Skin of body (tissue), 2 donors: Measurements from ENCODE around the gene TRIM58. TPM values are rescaled to one million over a fixed set of nuclear protein-coding genes. Genes with fewer than 3 reads are reported as not detected.

Experiments
- DNase-seq: peaks from one replicate; lab custom pipeline; 2025; lab: John Stamatoyannopoulos, UW
- total RNA-seq: library from RNA; depleted of rRNA; stranded (reverse); fragments of >200 nt; gene quantifications from one replicate; pipeline ENCODE4 v1.2.3, GENCODE V29; 2014

TRIM58 gene
- total RNA-seq, 1 donor from 2014 or later, result 7.7 TPM

DNA sequence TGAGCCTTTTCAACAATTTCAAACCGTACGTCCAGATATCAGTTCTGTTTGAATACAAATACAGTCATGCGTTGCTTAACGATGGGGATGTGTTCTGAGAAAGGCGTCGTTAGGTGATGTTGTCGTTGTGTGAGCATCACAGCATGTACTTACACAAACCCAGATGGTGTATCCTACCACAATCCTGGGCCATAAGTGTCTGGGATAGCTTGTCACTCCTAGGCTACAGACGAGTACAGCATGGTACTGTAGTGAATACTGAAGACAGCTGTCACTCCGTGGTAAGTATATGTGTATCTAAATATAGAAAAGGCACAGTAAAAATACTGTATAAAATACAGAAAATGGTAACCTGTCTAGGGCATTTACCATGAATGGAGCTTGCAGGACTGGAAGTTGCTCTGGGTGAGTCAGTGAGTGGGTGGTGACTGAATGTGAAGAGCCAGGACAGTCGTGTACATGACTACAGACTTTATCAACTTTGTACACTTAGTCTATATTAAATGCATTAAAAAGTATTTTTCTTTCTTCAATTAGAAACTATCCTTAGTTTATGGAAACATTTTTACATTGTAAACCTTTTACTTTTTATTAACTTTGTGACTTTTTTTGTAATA lies 27.9 kb downstream of the TRIM58 start:
- DNase-seq, result no peak

DNA sequence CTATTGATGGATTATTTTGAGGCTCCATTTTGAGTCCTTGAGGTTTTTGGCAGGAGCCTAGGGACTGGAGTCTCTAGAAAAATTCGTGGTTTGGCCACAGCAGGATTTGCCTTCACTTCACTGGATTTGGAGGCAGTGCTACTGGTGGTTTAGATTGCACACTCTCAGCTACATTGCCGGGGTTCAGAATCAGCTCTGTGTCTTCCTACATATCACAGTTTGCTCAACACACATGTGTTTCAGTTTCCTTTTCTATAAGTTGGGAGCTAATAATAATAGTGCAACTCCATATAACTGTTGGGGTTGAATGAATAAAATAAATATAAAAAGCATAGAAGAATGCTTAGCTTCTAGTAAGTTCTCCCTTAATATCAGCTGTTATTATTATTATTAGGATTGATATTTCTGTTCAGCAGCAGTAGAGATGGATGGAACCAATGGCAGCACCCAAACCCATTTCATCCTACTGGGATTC lies 38.2 kb downstream of the TRIM58 start, which contains the start of gene OR2W3:
TSS of gene OR2W3 (plus strand) at position 425 of the 475 bp plus-strand sequence. CDS start at position 425, 0 bp downstream.
- DNase-seq, result no peak

- DNase-seq, result no peak
Observed at GRCh38 chr1:247895976-247896375, 39.0 kb downstream of the TRIM58 start.

DNA sequence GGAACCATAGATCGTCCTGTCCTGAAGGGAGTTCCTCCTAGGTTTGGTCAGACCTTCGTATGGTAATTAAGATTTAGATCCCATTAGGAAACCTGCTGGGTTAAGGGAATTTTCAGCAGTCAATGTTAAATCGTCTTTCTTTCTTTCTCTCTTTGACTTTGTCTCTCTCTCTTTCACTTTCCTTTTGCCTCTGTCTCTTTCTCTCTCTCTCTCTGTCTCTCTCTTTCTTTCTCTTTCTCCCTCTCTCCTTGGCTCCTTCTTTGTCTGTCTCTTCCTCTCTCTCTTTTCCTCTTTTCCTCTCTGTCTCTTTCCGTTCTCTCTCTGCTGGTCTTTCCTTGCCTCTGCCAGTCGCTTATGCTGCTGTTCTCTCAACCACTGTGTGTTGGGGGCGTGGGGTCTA lies 47.1 kb downstream of the TRIM58 start:
- no peak for DNase-seq

DNA sequence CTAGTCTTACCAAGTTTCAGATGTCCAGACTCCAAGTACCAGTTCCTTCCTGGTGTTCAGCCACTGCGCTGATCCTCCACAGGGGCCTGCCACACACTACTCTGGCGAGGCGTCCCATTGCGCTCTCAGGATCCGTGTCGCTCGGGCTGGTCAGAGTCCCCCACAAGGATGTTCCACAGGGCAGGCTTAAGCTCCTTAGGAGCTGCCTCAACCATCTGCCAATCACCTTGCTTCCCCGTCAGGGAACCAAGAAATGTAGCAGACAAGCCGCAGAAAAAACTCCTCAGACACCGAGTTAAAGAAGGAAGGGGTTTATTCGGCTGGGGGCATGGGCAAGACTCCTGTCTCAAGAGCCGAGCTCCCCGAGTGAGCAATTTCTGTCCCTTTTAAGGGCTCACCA lies 48.2 kb downstream of the TRIM58 start:
- DNase-seq, result no peak

GRCh38 chr1:247905910-247906503 lies 49.0 kb downstream of the TRIM58 start:
- no peak for DNase-seq

GRCh38 chr1:247906504-247907047 lies 49.6 kb downstream of the TRIM58 start:
- no peak for DNase-seq

DNA sequence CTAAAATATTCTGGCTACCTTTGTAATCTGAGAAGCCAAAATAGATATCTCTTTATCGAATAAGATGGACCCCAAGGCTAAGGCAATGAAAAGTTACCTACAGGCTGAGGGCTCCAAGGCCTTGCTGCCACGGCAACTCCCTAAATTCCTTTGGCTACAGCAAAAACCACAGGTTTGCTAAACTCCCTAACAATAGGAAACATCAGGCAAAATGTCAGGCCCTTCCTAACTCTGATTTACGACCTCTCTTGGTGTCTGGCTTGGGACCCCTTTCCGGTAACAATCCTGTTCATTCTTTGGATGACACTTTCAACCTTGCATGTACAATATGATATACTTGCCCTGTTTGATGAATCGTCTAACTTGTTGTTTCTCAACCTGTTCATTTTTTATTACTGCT lies 51.8 kb downstream of the TRIM58 start:
- DNase-seq, result no peak

DNA sequence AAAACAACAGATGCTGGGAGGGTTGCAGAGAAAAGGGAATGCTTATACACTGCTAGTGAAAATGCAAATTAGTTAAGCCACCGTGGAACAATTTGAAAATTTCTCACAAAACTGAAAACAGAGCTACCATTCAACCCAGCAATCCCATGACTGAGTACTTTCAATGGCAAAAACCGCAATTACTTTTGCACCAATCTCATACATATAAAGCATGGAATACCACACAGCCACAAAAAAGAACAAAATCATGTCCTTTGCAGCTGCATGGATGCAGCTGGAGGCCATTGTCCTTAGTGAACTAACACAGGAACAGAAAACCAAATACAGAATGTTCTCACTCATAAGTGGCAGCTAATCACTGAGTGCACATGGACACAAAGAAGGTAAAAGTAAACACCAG lies 56.8 kb downstream of the TRIM58 start:
- no peak for DNase-seq

- no peak for DNase-seq
Observed at GRCh38 chr1:247914941-247915662, 58.1 kb downstream of the TRIM58 start.

- no peak for DNase-seq
Observed at GRCh38 chr1:247919952-247920351, 63.0 kb downstream of the TRIM58 start, which contains the start of gene OR2T8. TSS of gene OR2T8 (plus strand) at chr1:247920252. CDS start at chr1:247921018, 766 bp downstream.

- DNase-seq, result no peak
Observed at GRCh38 chr1:247923941-247924340, 67.0 kb downstream of the TRIM58 start.

- DNase-seq, result no peak
Observed at GRCh38 chr1:247924868-247925267, 67.9 kb downstream of the TRIM58 start, which contains the start of gene OR2AJ1. TSS of gene OR2AJ1 (plus strand) at chr1:247924889. CDS start at chr1:247933769, 8,880 bp downstream.

Other genes with a start within 250 kb of the TRIM58 start
- not detected for gene OR13G1, start 177.4 kb upstream of the TRIM58 start, total RNA-seq
- not detected for gene OR6F1, start 140.5 kb upstream of the TRIM58 start, total RNA-seq
- gene OR14K1, start 118.6 kb upstream of the TRIM58 start, total RNA-seq, result not detected
- gene OR14A2, start 109.0 kb upstream of the TRIM58 start, total RNA-seq, result not detected
- gene OR1C1, start 96.6 kb upstream of the TRIM58 start, total RNA-seq, result not detected
- not detected for gene OR14A16, start 33.1 kb upstream of the TRIM58 start, total RNA-seq
- gene OR11L1, start 15.3 kb upstream of the TRIM58 start, total RNA-seq, result not detected
- 1.8 TPM for gene OR2W3, start 38.4 kb downstream of the TRIM58 start, total RNA-seq
- not detected for gene OR2T8, start 63.1 kb downstream of the TRIM58 start, total RNA-seq
- not detected for gene OR2AJ1, start 67.7 kb downstream of the TRIM58 start, total RNA-seq
- gene OR2L8, start 91.7 kb downstream of the TRIM58 start, total RNA-seq, result not detected
- gene OR2AK2, start 108.0 kb downstream of the TRIM58 start, total RNA-seq, result not detected
- gene OR2L5, start 156.5 kb downstream of the TRIM58 start, total RNA-seq, result not detected
- gene OR2L2, start 172.9 kb downstream of the TRIM58 start, total RNA-seq, result not detected
- not detected for gene OR2L3, start 189.6 kb downstream of the TRIM58 start, total RNA-seq
- gene OR2L13, start 238.0 kb downstream of the TRIM58 start, total RNA-seq, result not detected